ENCODE results near the gene TOR1AIP2.
A peak's percentile ranks its signal among the peaks of the same experiment; 100 is the strongest.

TOR1AIP2 gene

GRCh38 chr1:179877586-179878265 is at the start of gene TOR1AIP2:
Gene TOR1AIP2, minus strand, starts transcription at chr1:179877803. Its CDS starts 25,138 bp downstream, at chr1:179852665.
- DNase-seq (ENCODE audit: low read depth), result peak; percentile 83

GRCh38 chr1:179926850-179927205 is 49.2 kb upstream of the TOR1AIP2 start:
- DNase-seq (ENCODE audit: low read depth), result no peak

GRCh38 chr1:179925922-179926849 is 48.6 kb upstream of the TOR1AIP2 start:
- DNase-seq (ENCODE audit: low read depth), result peak; percentile 80

GRCh38 chr1:179925302-179925701 is 47.7 kb upstream of the TOR1AIP2 start:
- no peak for DNase-seq (ENCODE audit: low read depth)

- DNase-seq (ENCODE audit: low read depth), result no peak
These were observed 46.7 kb upstream of the TOR1AIP2 start for GRCh38 chr1:179924268-179924667.

GRCh38 chr1:179923029-179923428 is 45.4 kb upstream of the TOR1AIP2 start:
- DNase-seq (ENCODE audit: low read depth), result no peak

- no peak for DNase-seq (ENCODE audit: low read depth)
These were observed 44.6 kb upstream of the TOR1AIP2 start for GRCh38 chr1:179921981-179922872.

- DNase-seq (ENCODE audit: low read depth), result no peak
These were observed 43.9 kb upstream of the TOR1AIP2 start for GRCh38 chr1:179921472-179921871.

- no peak for DNase-seq (ENCODE audit: low read depth)
These were observed 40.2 kb upstream of the TOR1AIP2 start for GRCh38 chr1:179917601-179918429.

- no peak for DNase-seq (ENCODE audit: low read depth)
These were observed 34.2 kb upstream of the TOR1AIP2 start for GRCh38 chr1:179911812-179912211.

GRCh38 chr1:179910934-179911333 is 33.3 kb upstream of the TOR1AIP2 start:
- peak; percentile 12 for DNase-seq (ENCODE audit: low read depth)

- no peak for DNase-seq (ENCODE audit: low read depth)
These were observed 12.0 kb upstream of the TOR1AIP2 start for GRCh38 chr1:179889589-179889988.

- DNase-seq (ENCODE audit: low read depth), result no peak
These were observed 10.5 kb upstream of the TOR1AIP2 start for GRCh38 chr1:179888071-179888470.

- no peak for DNase-seq (ENCODE audit: low read depth)
These were observed 6.1 kb upstream of the TOR1AIP2 start for GRCh38 chr1:179883745-179884138.

GRCh38 chr1:179883040-179883744 is 5.6 kb upstream of the TOR1AIP2 start:
- DNase-seq (ENCODE audit: low read depth), result peak; percentile 24

- DNase-seq (ENCODE audit: low read depth), result peak; percentile 99
These were observed 4.8 kb upstream of the TOR1AIP2 start, which contains the start of gene TOR1AIP1 for GRCh38 chr1:179882253-179883039. Gene TOR1AIP1, plus strand, starts transcription at chr1:179882285. Its CDS starts 218 bp downstream, at chr1:179882503.

- peak; percentile 94 for DNase-seq (ENCODE audit: low read depth)
These were observed 4.1 kb upstream of the TOR1AIP2 start for GRCh38 chr1:179881642-179882252.

- DNase-seq (ENCODE audit: low read depth), result no peak
These were observed 2.2 kb upstream of the TOR1AIP2 start for GRCh38 chr1:179879797-179880196.

GRCh38 chr1:179876300-179876715 is 1.3 kb downstream of the TOR1AIP2 start:
- peak; percentile 75 for DNase-seq (ENCODE audit: low read depth)
